Rectal smooth muscle tissue (tissue), 1 donor: ENCODE data around the gene RPL28.

Source experiments
- H3K27ac ChIP-seq: one replicate; pipeline ENCODE4 v1.7.0; 2013; ENCODE audit warnings: low read depth, low read length, inconsistent platforms
- H3K27me3 ChIP-seq: one replicate; pipeline ENCODE4 v1.7.0; 2013; ENCODE audit warnings: low read length; ENCODE audit not compliant: control insufficient read depth, insufficient read depth
- H3K36me3 ChIP-seq: one replicate; pipeline ENCODE4 v1.7.0; 2013; ENCODE audit warnings: low read length; ENCODE audit not compliant: control insufficient read depth, insufficient read depth
- H3K4me1 ChIP-seq: one replicate; pipeline ENCODE4 v1.7.0; 2013; ENCODE audit warnings: low read length; ENCODE audit not compliant: control insufficient read depth, insufficient read depth
- H3K4me3 ChIP-seq: one replicate; pipeline ENCODE4 v1.7.0; 2013; ENCODE audit warnings: low read length
- H3K9ac ChIP-seq: one replicate; pipeline ENCODE4 v1.7.0; 2013; ENCODE audit warnings: low read length

Gene RPL28

GRCh38 chr19:55436847-55437246 lies 51.1 kb downstream of the RPL28 start:
- peaks cover 44% of the 10 kb centered on the region for H3K27me3 ChIP-seq
- no peaks in the 10 kb centered on the region for H3K36me3 ChIP-seq
- no peaks in the 10 kb centered on the region for H3K4me1 ChIP-seq
- no peak overlapping the region for H3K27ac ChIP-seq
- no peak overlapping the region for H3K4me3 ChIP-seq
- H3K9ac ChIP-seq = no peak overlapping the region

DNA sequence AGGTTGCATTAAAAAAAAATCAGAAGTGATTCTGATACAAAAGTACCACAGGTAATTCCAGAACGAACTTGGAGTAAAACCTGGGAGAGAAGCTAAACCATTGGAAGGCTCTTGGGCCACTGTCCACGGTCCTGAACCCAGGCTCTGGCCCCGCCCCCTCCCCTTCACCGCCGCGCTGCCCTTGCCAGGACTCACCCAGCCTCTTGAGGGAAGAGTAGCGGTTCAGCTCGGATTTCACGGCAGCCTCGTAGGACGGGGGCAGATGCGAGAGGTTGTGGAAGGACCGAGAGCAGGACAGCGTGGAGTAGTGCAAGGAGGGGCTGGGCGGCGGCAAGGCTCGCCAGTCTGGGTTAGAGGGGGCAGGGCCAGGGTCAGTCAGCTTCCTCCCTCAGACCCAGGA lies 51.7 kb downstream of the RPL28 start:
- H3K36me3 ChIP-seq = no peaks in the 10 kb centered on the region
- no peak overlapping the region for H3K4me3 ChIP-seq
- no peaks in the 10 kb centered on the region for H3K4me1 ChIP-seq
- peaks cover 40% of the 10 kb centered on the region for H3K27me3 ChIP-seq
- H3K9ac ChIP-seq = no peak overlapping the region
- no peak overlapping the region for H3K27ac ChIP-seq

- H3K27ac ChIP-seq = no peak overlapping the region
Observed at GRCh38 chr19:55439052-55439451, 53.3 kb downstream of the RPL28 start.

DNA sequence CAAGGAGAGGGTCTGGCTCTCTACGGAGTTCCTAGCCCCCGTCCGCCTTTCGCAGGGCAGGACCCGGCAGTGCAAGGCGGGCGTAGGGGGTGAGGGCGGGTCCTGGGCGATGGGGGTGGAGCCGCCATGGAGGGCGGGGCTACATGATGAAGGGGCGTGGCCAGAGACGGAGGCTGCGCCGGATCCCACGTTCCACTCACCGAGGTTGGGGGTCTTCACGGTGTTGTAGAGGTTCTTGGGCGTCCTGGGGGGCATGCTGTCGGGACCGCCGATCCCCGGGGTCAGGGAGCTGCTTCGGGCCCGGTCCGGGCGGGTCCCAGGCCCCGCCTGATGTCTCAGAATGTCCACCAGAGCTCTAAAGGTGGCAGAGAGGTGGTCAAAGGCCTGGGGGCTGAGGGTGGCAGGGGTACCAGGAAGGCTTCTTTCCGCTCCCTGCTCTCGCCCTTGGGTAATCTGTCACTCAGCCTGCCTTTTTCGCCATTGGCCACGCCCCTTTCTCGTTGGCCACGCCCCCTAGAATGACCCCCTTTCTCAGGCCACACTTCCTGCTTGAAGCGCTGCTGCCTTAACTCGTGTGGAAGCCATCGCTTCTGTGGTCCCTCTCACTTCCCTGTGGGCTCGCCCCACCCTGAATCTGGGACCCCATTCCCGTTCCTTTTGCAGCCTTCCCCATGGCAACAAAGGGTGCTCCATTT lies 54.8 kb downstream of the RPL28 start:
- no peak overlapping the region for H3K4me3 ChIP-seq
- no peak overlapping the region for H3K9ac ChIP-seq
- H3K27me3 ChIP-seq = peaks cover 44% of the 10 kb centered on the region
- H3K27ac ChIP-seq = no peak overlapping the region
- H3K36me3 ChIP-seq = no peaks in the 10 kb centered on the region
- H3K4me1 ChIP-seq = no peaks in the 10 kb centered on the region

More at GRCh38 chr19:55439052-55439451, 53.3 kb downstream of the RPL28 start:
- no peak overlapping the region for H3K9ac ChIP-seq
- H3K27me3 ChIP-seq = peaks cover 38% of the 10 kb centered on the region
- H3K4me3 ChIP-seq = no peak overlapping the region
- H3K36me3 ChIP-seq = no peaks in the 10 kb centered on the region
- no peaks in the 10 kb centered on the region for H3K4me1 ChIP-seq

DNA sequence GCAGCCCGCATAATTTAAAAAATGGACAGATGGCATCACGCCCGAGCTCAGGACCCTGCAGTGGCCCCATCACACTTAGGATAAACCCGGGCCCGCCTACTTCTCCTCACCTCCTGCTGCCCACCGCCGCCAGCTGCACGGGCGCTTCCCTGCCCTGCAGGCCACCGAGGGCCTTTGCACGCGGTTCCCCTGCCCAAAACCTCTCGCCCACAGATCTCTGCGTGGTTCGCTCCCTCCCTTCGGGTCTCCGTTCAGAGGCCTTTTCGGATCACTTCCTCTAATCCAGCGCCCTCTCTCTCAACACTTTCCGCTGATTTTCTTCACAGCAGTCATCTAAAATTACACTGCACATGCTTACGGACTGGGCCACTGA lies 55.6 kb downstream of the RPL28 start:
- no peak overlapping the region for H3K4me3 ChIP-seq
- H3K4me1 ChIP-seq = no peaks in the 10 kb centered on the region
- H3K27ac ChIP-seq = no peak overlapping the region
- H3K27me3 ChIP-seq = peaks cover 44% of the 10 kb centered on the region
- H3K9ac ChIP-seq = no peak overlapping the region
- H3K36me3 ChIP-seq = no peaks in the 10 kb centered on the region

DNA sequence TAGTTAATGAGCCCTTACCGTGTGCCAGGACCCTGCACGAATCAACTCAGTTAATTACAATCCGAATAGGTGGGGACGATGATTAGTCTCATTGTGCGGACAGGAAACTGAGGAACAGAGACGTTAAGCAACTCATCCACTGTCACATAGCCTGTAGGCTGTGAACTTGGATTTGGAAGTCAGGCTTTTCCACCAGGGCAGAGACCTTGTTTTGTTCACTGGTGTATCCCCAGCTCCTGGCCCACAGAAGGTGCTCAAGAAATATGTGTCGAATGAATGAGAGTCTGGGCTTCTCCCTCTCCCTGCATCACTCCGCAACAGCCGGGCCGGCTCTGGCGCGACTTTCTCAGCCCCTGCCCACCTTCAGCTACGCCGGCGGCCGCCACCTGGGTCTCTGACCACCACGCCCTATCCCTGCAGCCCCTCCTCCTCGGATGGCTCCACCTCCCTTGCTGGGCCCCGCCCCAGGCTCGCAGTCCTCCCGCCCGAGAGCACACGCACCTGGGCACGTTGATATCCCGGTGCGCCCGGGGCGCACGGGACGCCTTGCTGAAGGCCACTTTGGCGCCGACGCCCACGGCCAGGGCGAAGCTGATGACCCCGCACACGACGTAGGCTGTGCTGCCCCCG lies 56.1 kb downstream of the RPL28 start:
- no peak overlapping the region for H3K27ac ChIP-seq
- no peak overlapping the region for H3K4me3 ChIP-seq
- no peaks in the 10 kb centered on the region for H3K36me3 ChIP-seq
- H3K9ac ChIP-seq = no peak overlapping the region
- H3K4me1 ChIP-seq = no peaks in the 10 kb centered on the region
- H3K27me3 ChIP-seq = peaks cover 44% of the 10 kb centered on the region

DNA sequence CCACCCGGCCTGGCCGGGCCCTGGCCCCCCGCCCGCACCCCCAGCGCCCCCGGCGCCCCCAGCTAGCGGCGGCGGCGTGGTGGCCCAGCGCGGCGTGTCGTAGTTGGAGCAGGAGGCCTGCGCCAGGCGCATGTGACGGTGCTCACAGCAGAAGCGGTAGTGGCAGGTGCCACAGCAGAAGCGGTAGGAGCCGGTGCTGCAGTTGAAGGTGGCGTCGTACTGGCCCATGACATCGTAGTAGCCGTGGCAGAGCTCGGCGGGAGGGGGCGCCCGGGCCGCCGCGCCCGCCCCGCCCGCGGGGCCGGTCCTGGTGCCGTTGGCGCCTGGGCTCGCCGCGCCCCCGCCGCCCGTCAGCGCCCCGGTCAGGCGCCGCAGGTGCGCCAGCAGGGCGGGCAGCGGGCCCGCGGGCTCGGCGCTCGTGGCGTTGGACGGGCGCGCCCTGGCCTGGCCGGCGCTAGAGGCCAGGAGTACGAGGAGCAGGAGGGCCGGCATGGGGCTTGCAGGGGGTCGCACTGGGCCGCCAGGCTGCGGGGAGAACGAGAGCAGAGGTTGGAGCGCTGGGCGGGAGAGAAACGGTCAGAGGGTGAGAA lies 56.7 kb downstream of the RPL28 start:
- no peaks in the 10 kb centered on the region for H3K4me1 ChIP-seq
- no peaks in the 10 kb centered on the region for H3K36me3 ChIP-seq
- H3K27me3 ChIP-seq = peaks cover 47% of the 10 kb centered on the region
- H3K9ac ChIP-seq = no peak overlapping the region
- no peak overlapping the region for H3K4me3 ChIP-seq
- H3K27ac ChIP-seq = no peak overlapping the region

DNA sequence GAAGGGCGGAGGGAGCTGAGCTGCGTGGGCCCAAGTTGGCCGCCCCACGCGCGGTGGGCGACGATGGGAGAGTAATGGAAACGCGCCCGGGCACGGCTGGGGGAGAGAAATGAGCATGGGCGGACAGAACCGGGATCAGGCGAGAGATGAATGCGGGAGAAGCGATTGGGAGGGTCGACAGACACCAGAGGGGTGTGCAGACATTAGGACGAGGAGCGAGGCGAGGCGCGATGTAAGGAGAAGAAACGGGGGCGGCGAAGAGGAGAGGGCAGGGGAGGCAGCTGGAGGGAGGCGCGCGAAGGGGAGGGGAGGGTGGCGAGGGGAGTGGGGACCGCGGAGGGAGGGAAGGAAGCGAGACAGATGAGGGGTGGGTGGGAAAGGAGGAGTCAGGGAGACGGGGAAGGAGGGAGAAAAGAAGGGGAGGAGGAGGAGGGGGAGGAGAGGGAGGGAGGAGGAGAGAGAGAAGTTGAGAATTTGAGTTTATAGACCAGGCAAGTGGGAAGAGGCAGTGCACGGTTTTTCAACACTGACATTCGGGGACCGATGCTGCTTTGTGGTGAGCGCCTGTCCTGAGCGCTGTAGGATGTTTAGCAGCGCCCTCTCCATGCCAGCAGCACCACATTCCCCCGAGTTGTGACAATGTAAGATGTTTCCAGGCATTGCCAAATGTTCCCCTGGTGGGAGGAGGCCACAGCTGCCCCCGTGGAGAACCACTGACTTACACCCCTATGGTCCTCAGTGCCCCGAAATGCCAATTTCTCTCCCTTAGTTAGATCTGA lies 57.5 kb downstream of the RPL28 start, which contains the start of gene SHISA7:
Gene SHISA7, minus strand, starts transcription at position 256 of the 779 bp plus-strand sequence. CDS start 437 bp downstream, outside the sequence.
- Histone ChIP-seq H3K9ac (no peak within 1 kb of the TSS), H3K4me1 (no peaks in the 10 kb centered on the region), H3K27ac (no peak within 1 kb of the TSS)

DNA sequence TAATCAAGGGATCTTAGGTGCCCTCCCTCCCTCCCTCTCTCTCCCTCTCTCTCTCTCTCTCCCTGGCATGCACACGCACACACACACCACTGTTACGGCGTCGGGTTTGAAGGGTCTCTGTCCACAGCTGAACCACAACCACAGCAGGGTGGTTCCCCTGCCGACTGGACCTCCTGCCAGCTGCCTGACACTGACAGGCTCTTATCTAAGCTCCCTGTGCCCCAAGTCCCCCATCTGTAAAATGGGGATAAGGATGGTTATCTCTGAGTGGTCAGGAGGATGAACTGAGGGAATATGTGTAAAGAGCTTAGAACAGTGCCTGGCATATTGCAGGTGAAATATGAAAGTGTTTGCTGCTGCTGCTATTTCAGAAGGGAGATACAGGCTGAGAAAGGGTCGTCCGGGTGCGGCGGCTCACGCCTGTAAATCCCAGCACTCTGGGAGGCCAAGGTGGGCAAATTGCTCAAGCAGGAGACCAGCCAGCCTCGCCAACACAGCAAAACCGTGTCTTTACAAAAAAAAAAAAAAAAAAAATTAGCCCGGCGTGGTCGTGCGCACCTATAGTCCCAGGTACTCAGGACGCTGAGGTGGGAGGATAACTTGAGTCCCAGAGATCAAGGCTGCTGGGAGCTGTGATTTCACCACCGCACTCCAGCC lies 58.2 kb downstream of the RPL28 start:
- no peaks in the 10 kb centered on the region for H3K4me1 ChIP-seq
- H3K27me3 ChIP-seq = peaks cover 41% of the 10 kb centered on the region
- no peak overlapping the region for H3K9ac ChIP-seq
- H3K36me3 ChIP-seq = no peaks in the 10 kb centered on the region
- H3K4me3 ChIP-seq = no peak overlapping the region
- no peak overlapping the region for H3K27ac ChIP-seq

More for the DNA sequence above, 57.5 kb downstream of the RPL28 start, which contains the start of gene SHISA7:
- Histone ChIP-seq H3K36me3 (no peaks in the 10 kb centered on the region), H3K4me3 (no peak within 1 kb of the TSS), H3K27me3 (peaks cover 47% of the 10 kb centered on the region)

GRCh38 chr19:55444646-55445045 lies 58.9 kb downstream of the RPL28 start:
- Histone ChIP-seq H3K4me1 (no peaks in the 10 kb centered on the region), H3K27me3 (peaks cover 37% of the 10 kb centered on the region), H3K27ac (no peak overlapping the region), H3K36me3 (no peaks in the 10 kb centered on the region), H3K9ac (no peak overlapping the region), H3K4me3 (no peak overlapping the region)

DNA sequence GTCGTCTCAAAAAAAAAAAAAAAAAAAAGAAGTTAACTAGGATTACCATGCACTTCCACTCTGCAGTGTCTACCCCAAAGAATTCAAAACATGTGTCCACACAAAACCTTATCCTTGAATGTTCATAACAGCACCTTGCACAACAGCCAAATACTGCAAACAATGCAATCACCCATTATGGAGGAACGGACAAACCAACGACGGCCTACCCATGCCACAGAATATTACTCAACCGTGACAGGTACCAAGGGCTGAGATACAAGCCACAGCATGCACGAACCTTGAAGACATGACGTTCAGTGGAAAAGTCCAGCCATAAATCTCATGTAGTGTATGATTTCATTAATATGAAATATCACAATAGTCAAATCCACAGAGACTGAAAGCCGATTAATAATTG lies 60.3 kb downstream of the RPL28 start:
- Histone ChIP-seq H3K4me3 (no peak overlapping the region), H3K27ac (no peak overlapping the region), H3K36me3 (no peaks in the 10 kb centered on the region), H3K9ac (no peak overlapping the region), H3K4me1 (no peaks in the 10 kb centered on the region), H3K27me3 (peaks cover 31% of the 10 kb centered on the region)
